Measurements from ENCODE around the gene EPDR1. TPM values are rescaled to one million over a fixed set of nuclear protein-coding genes. Genes with fewer than 3 reads are reported as not detected.

The EPDR1 gene
- total RNA-seq, 2 donors from 2014 or later: 2.7 to 7.3 TPM

- no peaks in the 10 kb centered on the region for H3K36me3 ChIP-seq (ENCODE audit: control insufficient read depth, insufficient read depth, low read length)
- no peak overlapping the region for H3K27ac Mint-ChIP-seq
- H3K9ac ChIP-seq (ENCODE audit: extremely low read depth, low read length, poor library complexity, severe bottlenecking): no peak overlapping the region
- DNase-seq: no peak
- no peaks in the 10 kb centered on the region for H3K4me1 Mint-ChIP-seq
- no peaks in the 10 kb centered on the region for H3K9me3 ChIP-seq (ENCODE audit: control insufficient read depth, low read length)
- no peaks in the 10 kb centered on the region for H3K36me3 Mint-ChIP-seq (ENCODE audit: low read depth)
- H3K4me1 ChIP-seq (ENCODE audit: control insufficient read depth, insufficient read depth, low read length): no peaks in the 10 kb centered on the region
- no peak overlapping the region for H3K27ac ChIP-seq (ENCODE audit: low read depth, low read length)
- H3K4me3 Mint-ChIP-seq: no peak overlapping the region
- H3K9me3 Mint-ChIP-seq: no peaks in the 10 kb centered on the region
- H3K4me3 ChIP-seq (ENCODE audit: low read length): no peak overlapping the region
- TF ChIP-seq CTCF (conservative IDR thresholded peaks at IDR 0.05): no peak
- H3K27me3 ChIP-seq (ENCODE audit: control insufficient read depth, insufficient read depth, low read length, poor library complexity, severe bottlenecking): no peaks in the 10 kb centered on the region
- H3K27me3 Mint-ChIP-seq (ENCODE audit: insufficient read depth): no peaks in the 10 kb centered on the region
These were observed 36.4 kb downstream of the EPDR1 start for GRCh38 chr7:37956791-37957190.

DNA sequence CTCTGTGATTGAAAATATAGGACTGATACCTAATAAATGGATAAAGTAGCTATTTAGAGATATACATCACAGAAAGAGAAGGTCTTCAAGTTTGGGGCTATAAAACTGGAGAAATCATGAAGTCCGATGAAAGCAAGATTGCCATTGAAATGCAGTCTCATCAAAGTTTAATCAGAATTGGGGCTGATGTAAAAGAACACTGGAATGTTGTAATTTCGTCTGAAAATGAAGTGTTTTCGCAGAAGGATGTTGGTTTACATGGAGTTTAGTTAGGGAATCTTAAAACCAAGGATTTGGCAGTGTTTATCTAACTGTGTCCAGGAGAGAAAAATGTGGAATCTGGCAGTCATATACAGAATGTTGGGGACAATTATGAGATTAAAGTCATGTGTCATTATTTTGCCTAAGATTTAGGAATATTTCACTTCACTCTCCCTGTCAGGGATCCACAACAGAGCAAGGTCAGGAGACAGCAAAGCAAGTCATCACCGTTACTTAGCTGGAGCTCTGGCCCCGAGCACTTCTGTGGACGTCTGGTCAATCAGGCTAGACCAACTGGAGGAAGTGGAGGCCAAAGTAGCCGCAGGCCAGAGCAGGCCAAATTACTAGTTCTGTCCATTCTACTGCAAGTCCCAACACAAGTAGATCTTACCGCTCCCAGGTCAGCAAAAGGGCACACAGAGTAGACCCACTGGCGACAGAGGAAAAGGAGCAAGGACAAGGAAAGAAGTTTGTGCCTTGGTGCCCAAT is 37.0 kb downstream of the EPDR1 start:
- Histone ChIP-seq H3K27me3 (ENCODE audit: control insufficient read depth, insufficient read depth, low read length, poor library complexity, severe bottlenecking) (no peaks in the 10 kb centered on the region), H3K4me3 (ENCODE audit: low read length) (no peak overlapping the region), H3K36me3 (ENCODE audit: control insufficient read depth, insufficient read depth, low read length) (no peaks in the 10 kb centered on the region), H3K9me3 (ENCODE audit: control insufficient read depth, low read length) (no peaks in the 10 kb centered on the region), H3K4me1 (ENCODE audit: control insufficient read depth, insufficient read depth, low read length) (no peaks in the 10 kb centered on the region), H3K9ac (ENCODE audit: extremely low read depth, low read length, poor library complexity, severe bottlenecking) (no peak overlapping the region), H3K27ac (ENCODE audit: low read depth, low read length) (no peak overlapping the region)
- no peaks in the 10 kb centered on the region for H3K36me3 Mint-ChIP-seq (ENCODE audit: low read depth)
- H3K27ac Mint-ChIP-seq: no peak overlapping the region
- no peak for DNase-seq
- H3K4me1 Mint-ChIP-seq: no peaks in the 10 kb centered on the region
- H3K9me3 Mint-ChIP-seq: no peaks in the 10 kb centered on the region
- H3K27me3 Mint-ChIP-seq (ENCODE audit: insufficient read depth): no peaks in the 10 kb centered on the region
- TF ChIP-seq CTCF (conservative IDR thresholded peaks at IDR 0.05): no peak
- 89 to 91% methylated on average over 5 to 9 of the region's 9 CpGs for WGBS, 2 experiments (ENCODE audit: insufficient coverage in 1 of 2, insufficient read length in 1 of 2)
- H3K4me3 Mint-ChIP-seq: no peak overlapping the region

GRCh38 chr7:37960483-37960882 is 40.0 kb downstream of the EPDR1 start:
- H3K4me1 ChIP-seq (ENCODE audit: control insufficient read depth, insufficient read depth, low read length): no peaks in the 10 kb centered on the region
- no peaks in the 10 kb centered on the region for H3K9me3 ChIP-seq (ENCODE audit: control insufficient read depth, low read length)
- no peak for DNase-seq
- no peak overlapping the region for H3K4me3 Mint-ChIP-seq
- H3K36me3 ChIP-seq (ENCODE audit: control insufficient read depth, insufficient read depth, low read length): no peaks in the 10 kb centered on the region
- H3K27me3 ChIP-seq (ENCODE audit: control insufficient read depth, insufficient read depth, low read length, poor library complexity, severe bottlenecking): no peaks in the 10 kb centered on the region
- H3K9ac ChIP-seq (ENCODE audit: extremely low read depth, low read length, poor library complexity, severe bottlenecking): no peak overlapping the region
- no peaks in the 10 kb centered on the region for H3K9me3 Mint-ChIP-seq
- H3K27me3 Mint-ChIP-seq (ENCODE audit: insufficient read depth): no peaks in the 10 kb centered on the region
- 86 to 94% methylated on average over 2 of the region's 2 CpGs for WGBS, 2 experiments (ENCODE audit: insufficient coverage in 1 of 2, insufficient read length in 1 of 2)
- H3K4me3 ChIP-seq (ENCODE audit: low read length): no peak overlapping the region
- no peaks in the 10 kb centered on the region for H3K36me3 Mint-ChIP-seq (ENCODE audit: low read depth)
- no peak overlapping the region for H3K27ac Mint-ChIP-seq
- no peaks in the 10 kb centered on the region for H3K4me1 Mint-ChIP-seq
- no peak for TF ChIP-seq CTCF (conservative IDR thresholded peaks at IDR 0.05)
- H3K27ac ChIP-seq (ENCODE audit: low read depth, low read length): no peak overlapping the region
